ENCODE measurements around the gene STK10. TPM values are rescaled to one million over a fixed set of nuclear protein-coding genes. Genes with fewer than 3 reads are reported as not detected.

The STK10 gene
- total and polyA plus RNA-seq, 9 of the 15 experiments (the other 6 are each of a cell fraction or from before 2014, with no cell fraction given): 0.30 to 6.7 (median 2.4) TPM

DNA sequence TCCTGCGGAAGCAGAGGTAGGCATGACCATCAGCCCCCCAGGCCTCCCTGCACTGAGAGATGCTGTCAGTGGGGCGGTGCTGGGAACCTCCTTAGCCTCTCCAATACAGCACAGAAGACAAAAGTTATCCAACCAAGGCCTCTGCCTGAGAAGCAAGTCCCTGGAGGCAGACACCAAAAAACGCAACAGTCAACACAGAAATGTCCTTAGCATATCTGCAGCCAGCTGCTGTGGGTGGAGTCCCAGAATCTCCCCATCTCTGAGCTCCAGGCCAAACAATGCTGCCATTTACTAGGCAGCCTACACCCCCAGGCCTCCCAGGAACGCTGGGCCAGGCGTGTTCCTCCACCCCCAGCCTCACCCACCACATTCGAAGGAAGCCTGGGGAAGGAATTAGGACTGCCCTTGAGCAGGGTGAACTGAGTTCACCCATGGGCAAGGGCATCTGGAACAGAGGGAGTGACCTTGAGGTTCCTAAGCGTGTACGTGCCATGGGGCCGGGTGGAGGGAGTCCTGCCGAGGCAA, 43.7 kb downstream of the STK10 start (continued):
- TF ChIP-seq ZNF175 (CRISPR knock-in tag; IDR thresholded peaks at IDR 0.05; ENCODE audit: low read depth): no peak
- TF ChIP-seq MYBL2 (IDR thresholded peaks at IDR 0.05; ENCODE audit: low read depth): no peak
- no peak for TF ChIP-seq MYBL2 (CRISPR knock-in tag; IDR thresholded peaks at IDR 0.05; ENCODE audit: borderline replicate concordance)
- TF ChIP-seq ETV6 (IDR thresholded peaks at IDR 0.05; ENCODE audit: borderline replicate concordance in 1 of 2, low read depth in 2 of 2, low read length in 1 of 2): no peak
- no peak for TF ChIP-seq ETV6 (CRISPR knock-in tag; IDR thresholded peaks at IDR 0.05; ENCODE audit: borderline replicate concordance)
- no peak for TF ChIP-seq ZNF584 (CRISPR knock-in tag; IDR thresholded peaks at IDR 0.05; ENCODE audit: low read depth)
- TF ChIP-seq IFI16 (CRISPR knock-in tag; IDR thresholded peaks at IDR 0.05): no peak
- TF ChIP-seq, protein P1, sequence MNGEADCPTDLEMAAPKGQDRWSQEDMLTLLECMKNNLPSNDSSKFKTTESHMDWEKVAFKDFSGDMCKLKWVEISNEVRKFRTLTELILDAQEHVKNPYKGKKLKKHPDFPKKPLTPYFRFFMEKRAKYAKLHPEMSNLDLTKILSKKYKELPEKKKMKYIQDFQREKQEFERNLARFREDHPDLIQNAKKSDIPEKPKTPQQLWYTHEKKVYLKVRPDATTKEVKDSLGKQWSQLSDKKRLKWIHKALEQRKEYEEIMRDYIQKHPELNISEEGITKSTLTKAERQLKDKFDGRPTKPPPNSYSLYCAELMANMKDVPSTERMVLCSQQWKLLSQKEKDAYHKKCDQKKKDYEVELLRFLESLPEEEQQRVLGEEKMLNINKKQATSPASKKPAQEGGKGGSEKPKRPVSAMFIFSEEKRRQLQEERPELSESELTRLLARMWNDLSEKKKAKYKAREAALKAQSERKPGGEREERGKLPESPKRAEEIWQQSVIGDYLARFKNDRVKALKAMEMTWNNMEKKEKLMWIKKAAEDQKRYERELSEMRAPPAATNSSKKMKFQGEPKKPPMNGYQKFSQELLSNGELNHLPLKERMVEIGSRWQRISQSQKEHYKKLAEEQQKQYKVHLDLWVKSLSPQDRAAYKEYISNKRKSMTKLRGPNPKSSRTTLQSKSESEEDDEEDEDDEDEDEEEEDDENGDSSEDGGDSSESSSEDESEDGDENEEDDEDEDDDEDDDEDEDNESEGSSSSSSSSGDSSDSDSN (IDR thresholded peaks at IDR 0.05; ENCODE audit: borderline replicate concordance in 1 of 2, low read depth in 2 of 2, low read length in 2 of 2): 0 out of 4 replicates have a peak, but pooled peaks of 1 of the 2 experiments have one; percentile 56
- no peak for TF ChIP-seq ZNF77 (CRISPR knock-in tag; IDR thresholded peaks at IDR 0.05)
- no peak for TF ChIP-seq TSC22D4 (tag; IDR thresholded peaks at IDR 0.05)
- no peak for TF ChIP-seq SIRT6 (IDR thresholded peaks at IDR 0.05; ENCODE audit: low read depth, low read length)
- TF ChIP-seq, protein P2, sequence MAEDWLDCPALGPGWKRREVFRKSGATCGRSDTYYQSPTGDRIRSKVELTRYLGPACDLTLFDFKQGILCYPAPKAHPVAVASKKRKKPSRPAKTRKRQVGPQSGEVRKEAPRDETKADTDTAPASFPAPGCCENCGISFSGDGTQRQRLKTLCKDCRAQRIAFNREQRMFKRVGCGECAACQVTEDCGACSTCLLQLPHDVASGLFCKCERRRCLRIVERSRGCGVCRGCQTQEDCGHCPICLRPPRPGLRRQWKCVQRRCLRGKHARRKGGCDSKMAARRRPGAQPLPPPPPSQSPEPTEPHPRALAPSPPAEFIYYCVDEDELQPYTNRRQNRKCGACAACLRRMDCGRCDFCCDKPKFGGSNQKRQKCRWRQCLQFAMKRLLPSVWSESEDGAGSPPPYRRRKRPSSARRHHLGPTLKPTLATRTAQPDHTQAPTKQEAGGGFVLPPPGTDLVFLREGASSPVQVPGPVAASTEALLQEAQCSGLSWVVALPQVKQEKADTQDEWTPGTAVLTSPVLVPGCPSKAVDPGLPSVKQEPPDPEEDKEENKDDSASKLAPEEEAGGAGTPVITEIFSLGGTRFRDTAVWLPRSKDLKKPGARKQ (CRISPR knock-in tag; IDR thresholded peaks at IDR 0.05): no peak
- TF ChIP-seq, protein P3, sequence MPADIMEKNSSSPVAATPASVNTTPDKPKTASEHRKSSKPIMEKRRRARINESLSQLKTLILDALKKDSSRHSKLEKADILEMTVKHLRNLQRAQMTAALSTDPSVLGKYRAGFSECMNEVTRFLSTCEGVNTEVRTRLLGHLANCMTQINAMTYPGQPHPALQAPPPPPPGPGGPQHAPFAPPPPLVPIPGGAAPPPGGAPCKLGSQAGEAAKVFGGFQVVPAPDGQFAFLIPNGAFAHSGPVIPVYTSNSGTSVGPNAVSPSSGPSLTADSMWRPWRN (IDR thresholded peaks at IDR 0.05; ENCODE audit: low read depth): no peak
- TF ChIP-seq, protein P4, sequence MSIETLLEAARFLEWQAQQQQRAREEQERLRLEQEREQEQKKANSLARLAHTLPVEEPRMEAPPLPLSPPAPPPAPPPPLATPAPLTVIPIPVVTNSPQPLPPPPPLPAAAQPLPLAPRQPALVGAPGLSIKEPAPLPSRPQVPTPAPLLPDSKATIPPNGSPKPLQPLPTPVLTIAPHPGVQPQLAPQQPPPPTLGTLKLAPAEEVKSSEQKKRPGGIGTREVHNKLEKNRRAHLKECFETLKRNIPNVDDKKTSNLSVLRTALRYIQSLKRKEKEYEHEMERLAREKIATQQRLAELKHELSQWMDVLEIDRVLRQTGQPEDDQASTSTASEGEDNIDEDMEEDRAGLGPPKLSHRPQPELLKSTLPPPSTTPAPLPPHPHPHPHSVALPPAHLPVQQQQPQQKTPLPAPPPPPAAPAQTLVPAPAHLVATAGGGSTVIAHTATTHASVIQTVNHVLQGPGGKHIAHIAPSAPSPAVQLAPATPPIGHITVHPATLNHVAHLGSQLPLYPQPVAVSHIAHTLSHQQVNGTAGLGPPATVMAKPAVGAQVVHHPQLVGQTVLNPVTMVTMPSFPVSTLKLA (conservative IDR thresholded peaks at IDR 0.05): peak in 1 of 2 experiments; percentile 33; a peak in 1 of 4 replicates
- no peak for TF ChIP-seq TFAM (CRISPR knock-in tag; conservative IDR thresholded peaks at IDR 0.05)
- TF ChIP-seq, protein P5, sequence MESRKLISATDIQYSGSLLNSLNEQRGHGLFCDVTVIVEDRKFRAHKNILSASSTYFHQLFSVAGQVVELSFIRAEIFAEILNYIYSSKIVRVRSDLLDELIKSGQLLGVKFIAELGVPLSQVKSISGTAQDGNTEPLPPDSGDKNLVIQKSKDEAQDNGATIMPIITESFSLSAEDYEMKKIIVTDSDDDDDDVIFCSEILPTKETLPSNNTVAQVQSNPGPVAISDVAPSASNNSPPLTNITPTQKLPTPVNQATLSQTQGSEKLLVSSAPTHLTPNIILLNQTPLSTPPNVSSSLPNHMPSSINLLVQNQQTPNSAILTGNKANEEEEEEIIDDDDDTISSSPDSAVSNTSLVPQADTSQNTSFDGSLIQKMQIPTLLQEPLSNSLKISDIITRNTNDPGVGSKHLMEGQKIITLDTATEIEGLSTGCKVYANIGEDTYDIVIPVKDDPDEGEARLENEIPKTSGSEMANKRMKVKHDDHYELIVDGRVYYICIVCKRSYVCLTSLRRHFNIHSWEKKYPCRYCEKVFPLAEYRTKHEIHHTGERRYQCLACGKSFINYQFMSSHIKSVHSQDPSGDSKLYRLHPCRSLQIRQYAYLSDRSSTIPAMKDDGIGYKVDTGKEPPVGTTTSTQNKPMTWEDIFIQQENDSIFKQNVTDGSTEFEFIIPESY (CRISPR knock-in tag; IDR thresholded peaks at IDR 0.05): no peak
- no peak for TF ChIP-seq TOE1 (IDR thresholded peaks at IDR 0.05; ENCODE audit: borderline replicate concordance)
- no peak for TF ChIP-seq TOE1 (CRISPR knock-in tag; IDR thresholded peaks at IDR 0.05; ENCODE audit: borderline replicate concordance, low read depth)
- no peak for TF ChIP-seq SP1 (CRISPR knock-in tag; IDR thresholded peaks at IDR 0.05)
- 0 out of 2 replicates have a peak, but pooled peaks have one; percentile 22 for TF ChIP-seq CBX1 (IDR thresholded peaks at IDR 0.05; ENCODE audit: low read depth)
